NOMO-1 (cell line): ENCODE data around the gene GRID1.
A peak's percentile ranks its signal among the peaks of the same experiment; 100 is the strongest.

Experiments used
- DNase-seq, 2 experiments: peaks; one replicate each; lab custom pipeline; 2025; ENCODE audit not compliant: unreplicated experiment in 2 of 2; lab: John Stamatoyannopoulos, UW

The GRID1 gene

DNA sequence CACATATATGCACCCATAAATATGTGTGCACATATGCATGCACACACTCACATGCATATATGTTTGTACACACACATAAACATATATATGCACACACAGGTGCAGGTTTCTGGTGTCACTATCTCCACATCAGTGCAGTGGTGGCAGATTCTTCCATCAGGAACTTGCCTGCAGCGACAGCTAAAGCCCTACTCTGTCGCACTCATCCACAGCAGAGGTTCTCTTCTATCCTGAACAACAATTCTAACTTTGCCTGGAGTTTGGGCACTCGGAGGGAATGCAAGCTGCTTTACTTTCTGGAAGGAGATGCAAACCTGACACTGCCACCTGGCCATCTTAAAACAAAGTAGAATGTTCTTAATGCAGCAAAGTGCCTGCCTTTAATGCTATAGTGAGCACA lies 745.8 kb downstream of the GRID1 start:
- no peak for DNase-seq

DNA sequence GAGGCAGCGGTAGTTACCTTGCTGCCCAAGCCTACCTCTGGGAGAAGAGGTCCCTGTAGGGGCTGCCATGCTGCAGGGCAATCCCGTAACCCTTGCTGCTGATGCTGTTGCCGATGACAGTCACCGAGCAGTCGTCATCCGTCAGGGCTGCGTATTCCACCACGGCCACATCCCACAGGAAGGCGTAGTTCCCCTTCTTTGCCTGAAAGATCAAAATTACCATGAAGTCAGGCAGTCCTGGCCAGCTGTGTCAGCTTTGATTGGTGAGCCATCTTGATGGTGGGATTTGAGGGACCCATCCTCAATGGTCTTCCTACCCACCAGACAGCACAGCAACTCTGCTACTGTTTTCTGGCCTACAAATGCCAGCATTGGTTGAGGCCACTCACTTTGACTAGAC lies 746.8 kb downstream of the GRID1 start:
- no peak for DNase-seq

DNA sequence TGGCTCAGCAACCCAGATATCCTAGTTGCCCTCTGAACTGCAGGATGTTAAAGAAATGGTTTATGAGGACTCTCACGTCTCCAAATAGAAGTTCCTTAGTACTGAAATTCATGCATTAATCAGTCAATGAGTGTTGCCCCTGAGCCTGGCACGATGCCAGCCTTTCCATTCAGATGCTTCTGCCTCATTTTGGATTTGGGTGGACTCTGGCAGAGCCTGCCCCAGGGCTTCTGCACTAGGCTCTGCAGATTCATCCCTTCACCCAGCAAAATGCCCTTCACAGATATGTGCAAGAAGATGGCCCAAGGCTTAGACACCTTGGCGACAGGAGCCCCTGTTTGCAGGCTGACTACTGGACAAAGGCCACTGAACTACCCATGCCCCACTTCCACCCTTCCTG lies 747.8 kb downstream of the GRID1 start:
- no peak for DNase-seq

DNA sequence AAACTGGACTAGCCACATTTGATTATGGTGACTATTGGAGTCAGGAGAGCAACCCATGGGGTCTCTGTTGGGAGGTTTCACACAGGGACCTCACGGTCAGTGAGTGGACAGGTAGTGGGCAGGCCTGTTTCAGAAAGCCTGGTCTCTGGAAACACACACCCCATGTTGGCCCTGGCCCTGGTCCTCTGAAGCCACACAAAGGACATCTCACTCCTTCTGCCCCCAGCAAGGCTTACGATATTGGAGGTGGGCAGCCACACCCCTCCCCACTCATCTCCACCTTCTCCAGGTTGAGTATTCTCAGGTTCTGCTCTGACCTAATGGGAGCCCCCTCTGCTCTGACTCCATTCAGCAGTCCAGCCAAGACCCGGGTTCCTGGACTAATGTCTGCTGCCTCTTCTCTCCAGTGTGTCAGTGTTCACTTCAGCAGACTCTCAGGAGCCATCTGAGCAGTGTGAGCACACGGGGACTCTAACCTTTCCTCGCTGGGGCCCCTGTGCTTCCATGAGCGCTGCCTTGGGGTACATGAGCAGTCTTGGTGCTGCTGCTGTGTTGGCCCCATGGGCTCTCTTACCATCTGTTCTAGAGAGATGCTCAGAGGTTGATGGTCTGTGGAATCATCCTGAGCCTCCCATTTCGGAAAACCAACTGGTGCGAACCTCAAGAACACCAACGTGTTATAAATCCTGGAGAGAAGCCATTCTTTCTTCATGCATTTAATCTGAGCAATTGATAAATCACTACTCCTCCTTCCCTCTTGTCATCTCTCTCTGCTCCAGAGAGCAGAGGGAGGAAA lies 748.6 kb downstream of the GRID1 start:
- DNase-seq: no peak

DNA sequence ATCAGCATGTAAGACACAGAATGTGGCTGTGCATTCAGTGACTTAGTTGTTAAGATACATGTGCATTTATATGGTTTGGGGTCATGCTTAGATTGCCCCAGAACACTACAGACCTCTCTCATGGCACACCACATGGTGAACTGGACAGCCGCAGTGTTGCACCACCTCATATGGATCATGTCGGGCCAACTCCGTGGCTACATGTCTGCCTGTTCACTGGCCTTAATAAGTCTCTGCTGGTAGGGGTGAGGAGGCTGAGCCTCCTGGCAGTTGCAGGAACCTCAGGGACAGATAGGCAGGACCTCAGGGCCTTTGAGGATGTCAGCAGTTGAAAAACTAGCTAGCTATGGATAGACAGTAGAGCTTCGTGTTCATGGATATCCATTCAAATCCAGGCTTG lies 751.0 kb downstream of the GRID1 start:
- no peak for DNase-seq

DNA sequence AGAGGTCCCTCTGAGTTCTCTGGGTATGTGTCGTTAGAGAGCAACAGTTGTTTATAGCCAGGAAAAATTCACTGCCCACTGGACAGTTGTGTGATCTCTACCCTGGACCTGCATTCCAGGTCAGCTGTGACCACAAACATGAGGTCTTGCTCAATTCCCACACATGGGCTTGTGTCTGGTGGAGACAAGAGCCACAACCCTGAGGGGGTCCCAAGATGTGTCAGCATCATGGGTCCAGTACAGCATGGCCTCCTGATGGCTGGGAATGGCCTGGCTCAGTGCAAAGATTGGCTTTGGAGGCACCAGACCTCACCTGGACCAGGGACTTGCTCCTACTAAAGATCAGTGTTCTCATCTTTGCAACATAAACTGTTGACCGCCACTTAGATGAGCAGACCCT lies 751.6 kb downstream of the GRID1 start:
- DNase-seq: no peak

DNA sequence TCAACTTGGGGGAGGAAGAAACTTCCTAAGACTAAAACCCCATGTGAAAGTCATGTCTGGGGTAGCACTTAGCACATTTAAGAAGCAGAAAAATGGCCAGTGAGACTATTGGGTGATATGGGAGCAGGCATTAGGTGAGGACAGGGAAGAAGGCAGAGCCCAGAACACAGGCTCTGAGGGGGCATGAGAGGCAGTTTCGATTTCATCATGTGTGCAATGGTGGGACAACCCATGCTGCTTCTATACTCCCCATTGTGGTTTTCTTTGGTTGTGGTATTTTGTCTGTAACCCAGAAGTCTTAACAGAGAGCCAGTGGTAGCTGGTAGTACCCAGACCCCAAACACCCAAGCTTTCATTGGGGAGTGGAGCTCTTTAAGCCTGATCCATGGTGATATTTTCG lies 752.0 kb downstream of the GRID1 start:
- no peak for DNase-seq

DNA sequence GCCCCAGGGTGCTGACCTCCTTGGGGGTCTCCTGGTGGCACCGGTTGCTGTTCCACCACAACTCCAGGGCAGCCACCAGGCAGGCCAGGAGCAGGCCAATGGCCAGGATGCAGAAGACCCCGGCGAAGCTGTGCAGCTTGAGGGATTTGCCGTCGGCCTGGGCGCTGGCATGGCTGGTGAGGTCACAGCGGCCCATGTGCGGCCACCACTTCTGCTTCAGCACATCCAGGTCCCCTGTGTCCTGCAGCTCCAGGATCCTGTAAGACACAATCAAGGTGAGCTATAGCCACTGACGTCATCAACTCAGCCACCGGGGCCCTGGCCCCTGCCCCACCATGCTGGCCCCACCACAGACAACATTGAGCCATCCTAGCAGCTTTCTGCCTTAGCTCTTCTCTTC lies 753.2 kb downstream of the GRID1 start:
- DNase-seq: no peak

DNA sequence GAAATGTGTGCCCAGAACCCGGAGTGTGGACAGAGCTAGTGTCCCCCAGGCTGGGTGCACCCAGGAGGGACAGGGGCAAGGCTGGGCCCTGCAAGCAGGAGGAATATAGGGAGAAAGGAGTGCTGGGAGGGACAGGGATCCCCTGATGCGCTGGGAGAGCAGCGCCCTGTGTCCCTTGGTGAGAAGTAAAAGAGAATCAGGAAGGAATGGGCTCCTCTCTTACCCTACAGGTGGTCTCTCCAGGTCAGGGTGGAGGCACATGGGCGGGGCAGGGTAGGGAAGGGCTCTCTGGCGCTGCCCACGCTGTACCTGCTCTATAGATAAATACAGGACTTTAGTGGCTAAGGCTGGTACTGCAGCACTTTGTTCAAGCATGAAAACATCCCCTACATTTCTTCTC lies 753.8 kb downstream of the GRID1 start:
- no peak for DNase-seq

DNA sequence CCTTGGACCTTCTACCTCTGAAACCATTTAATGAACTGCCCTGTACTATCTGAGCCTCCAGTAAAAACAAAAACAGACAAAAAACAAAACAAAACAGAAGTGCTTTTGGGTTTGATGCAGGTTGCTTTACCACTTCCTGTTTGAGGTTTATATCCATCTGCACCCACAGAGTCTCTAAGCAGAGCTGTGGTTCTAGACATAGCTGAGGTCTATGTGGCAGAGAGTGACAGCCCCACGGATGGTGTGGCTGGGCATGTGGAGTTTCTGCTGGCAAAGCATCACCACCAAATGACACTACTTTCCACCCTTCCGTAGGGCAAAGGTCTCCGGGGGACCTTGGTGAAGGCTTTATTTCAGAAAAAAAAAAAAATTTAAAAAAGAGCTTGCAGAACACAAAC lies 754.2 kb downstream of the GRID1 start:
- peak; percentile 30 to 73 for DNase-seq

DNA sequence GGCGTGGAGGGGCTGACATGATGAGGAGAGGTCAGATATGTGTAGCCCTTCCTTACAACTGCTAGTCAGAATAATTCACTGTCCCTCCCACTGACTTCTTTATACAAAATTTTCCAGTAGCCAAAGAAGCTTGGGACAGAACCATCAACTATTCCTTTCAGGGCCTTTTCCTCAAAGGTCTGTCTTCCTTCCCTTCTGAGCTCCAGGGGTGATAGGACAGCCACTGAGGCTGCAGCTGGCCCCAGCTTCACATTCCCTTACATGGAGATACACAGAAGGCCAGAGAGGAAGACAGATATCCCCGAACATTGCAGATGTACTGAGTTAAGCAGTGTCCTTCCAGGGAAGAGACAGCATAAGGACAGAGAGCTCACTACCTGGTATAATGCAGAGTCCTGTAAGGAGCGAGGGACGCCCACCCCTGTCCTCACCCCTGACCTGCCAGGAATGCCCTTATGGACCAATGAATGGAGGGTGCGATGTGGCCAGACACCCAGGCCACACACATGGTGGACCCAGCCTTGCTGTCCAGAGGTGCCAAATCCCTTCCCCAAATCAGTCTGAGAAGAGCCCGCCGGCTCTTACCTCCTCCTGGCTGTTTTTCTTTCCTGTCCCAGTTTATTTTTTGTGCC lies 754.7 kb downstream of the GRID1 start:
- DNase-seq: no peak

DNA sequence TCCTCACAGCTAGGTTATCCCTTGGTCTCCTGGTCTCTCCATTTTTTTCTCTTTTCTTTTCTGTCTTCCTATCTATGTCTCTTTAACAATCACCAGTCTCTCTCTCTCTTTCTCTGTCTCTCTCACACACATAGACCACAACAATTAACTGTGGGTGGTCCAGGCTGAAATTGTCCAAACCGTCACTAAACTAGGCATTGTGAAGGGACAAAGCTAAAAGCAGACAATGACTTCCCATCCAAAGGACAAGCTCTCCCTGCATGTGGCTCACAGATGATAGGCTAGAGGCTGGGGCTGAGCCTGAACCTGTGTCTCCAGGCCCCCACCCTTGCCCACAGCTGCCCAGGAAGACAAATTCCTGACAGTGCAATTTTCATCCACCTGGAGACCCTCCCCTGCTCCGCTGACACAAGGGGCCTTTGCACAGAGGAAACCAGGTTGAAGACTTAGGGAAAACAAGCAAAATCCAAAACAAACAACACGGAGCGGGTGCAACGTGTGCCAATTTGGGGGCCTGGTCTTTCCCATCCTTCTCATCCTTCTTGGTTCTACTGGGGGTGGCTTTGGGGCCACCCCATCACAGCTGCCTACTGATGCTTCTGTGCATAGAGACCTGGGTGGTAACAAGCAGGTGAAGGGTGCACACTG lies 755.4 kb downstream of the GRID1 start:
- DNase-seq: no peak

DNA sequence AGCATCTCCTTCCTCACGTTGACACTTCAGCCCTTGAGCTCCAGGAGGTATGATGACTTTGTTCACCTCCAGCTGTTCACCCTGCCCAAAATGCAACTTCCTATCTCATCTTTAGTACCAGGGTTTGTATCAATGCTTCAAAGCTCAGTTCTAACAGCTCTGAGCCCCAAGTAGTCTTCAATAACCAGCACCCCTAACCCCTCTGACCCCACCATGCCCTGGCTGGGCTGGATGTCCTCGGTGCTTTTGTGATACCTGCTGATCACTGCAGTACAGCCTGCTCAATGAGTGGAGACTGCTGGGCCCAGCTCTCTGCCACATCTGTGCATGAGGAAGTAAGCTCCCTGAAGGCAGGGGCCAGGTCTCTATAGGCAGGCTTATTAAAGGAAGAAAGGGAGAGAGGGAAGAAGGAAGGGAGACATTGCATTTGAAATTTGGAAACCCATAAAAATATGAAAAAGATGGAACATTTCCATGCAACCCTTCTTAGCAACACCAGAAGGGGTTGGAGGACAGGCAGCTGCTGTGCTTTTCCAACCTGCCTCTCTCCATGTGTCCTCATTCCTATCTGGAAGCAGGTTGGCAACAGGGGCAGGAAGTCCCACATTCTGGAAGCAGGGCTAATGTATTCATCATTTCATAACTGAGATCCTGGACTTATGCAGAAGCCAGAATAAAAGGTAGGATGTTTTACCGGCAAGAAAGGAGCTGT lies 756.1 kb downstream of the GRID1 start:
- DNase-seq: no peak

DNA sequence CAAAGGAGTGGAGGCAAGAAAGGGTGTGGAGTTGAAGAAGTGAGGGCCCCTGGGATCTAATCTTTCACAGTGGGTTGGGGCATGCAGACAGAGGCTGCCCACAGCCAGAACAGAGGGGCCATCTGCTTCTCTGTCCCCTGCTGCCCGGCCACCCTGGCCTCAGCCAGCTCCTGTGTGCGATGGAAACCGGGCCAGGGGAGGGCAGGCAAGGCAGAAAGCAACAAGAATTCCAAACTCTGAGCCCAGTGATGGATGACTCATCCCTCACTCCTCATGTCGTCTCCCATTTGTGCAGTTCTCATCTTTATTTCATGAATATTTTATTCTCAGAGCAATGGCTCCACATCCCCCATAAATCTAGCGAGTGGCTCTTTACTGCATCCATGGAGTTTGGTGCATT lies 757.1 kb downstream of the GRID1 start:
- no peak for DNase-seq

DNA sequence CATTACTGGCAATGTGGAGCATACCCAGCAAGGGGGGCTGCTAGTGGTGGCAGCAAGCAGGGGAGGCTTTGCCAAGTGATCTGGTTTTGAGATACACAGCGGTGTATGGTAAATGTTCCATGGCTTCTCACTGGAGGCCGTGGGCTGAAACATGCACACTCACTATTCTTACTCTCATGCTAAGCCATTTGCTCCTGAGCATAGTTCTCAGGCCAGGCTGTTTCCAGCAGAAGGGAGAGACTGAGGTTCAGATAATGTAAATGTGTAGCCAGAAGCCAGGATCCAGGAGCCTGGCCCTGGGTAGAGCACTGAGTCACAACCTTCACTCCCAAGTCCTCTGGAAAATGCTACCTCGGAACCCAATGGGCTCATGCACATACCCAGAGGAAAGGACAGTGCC lies 757.9 kb downstream of the GRID1 start:
- no peak for DNase-seq

DNA sequence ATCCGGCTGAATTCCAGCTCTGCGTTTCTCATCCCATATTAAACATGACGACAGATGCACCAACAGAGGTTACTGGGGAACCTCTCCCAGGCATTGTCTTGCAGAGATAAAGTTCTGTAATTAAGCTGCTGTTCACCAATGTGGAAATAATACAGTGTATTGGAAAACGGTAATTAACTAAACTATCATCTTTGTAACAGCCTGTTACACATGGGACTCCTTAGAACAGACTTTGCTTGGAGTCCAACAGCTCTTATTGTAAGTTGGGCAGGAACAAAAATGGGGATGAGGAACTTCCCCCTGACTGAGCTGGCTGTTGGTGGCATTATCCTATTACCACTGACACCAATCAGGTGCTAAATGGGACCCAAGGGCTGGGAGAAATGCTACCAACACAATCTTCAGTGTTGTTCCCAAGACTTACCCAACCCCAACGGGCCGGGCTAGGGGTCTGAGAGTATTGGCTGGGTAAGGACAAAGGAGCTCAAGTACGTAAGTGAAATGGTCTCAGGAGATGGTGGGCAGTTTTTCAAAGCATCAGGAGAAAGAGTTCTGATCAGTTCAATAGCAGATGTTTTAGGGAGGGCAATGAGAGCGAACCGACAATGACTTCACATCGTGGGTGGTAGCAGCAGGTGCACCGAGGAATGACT lies 759.4 kb downstream of the GRID1 start:
- DNase-seq: no peak

DNA sequence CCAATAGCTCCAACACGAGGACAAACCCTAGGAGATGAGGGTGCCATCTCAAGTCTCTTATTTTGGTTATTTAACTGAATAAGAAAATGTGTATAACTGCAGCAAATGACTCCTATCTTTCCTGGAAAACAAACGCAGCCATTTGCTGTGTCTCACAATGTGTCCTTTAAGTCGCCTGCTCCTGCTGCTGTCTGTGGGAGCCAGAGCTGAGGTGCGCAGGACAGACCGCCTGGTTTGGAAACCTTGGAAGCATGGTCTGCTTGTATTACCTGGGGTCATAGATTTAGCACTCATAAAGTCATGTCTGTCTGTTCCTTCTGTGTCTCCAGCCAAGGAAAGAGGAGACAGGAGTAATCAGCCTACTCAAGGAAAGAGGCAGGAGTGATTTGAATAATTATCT lies 760.2 kb downstream of the GRID1 start:
- no peak for DNase-seq

DNA sequence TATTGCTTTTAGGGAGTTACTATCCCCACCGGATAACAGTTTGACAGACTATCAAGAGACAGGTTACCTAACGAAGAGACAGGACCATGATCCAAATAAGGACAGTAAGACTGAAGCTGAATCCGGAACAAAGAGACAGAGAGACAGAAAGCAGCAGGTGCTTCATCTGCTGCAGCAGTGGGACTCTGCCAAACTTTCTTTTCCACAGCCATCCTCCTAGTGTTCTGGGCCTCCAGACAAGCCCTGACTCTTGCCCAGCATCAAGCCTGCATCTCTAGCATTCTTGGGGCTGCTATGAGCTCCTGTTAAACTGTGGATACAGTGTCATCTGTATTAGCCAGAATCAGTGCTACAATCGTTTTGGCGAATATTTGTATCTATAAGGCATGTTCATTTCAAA lies 761.7 kb downstream of the GRID1 start:
- no peak for DNase-seq

DNA sequence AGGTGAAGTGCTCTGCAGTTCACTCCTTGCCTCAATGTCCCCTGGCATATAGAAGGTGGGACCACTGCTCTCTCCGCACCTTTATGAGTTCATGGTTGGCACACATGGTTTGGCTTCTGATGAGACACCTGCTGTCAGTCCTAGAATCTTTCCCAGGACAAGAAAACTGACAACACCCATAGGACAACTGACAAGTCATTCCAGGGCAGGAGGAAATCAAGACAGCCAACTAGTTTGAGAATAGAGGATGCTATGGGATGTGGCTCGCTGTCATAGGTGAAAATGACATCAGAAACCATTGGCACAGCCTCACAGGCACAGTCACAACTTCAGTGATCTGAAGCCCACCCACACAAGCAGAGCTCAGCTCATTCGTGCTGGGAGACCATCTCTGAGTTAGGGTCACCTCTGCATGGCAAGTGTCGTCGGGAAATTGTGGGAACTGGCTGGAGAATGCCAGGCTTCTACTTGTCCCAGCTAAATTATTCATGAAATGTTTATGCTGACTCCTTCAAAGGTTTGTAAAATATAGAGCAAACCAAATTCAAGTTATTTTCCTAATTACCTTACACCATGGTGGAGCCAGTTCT lies 762.4 kb downstream of the GRID1 start:
- no peak for DNase-seq

DNA sequence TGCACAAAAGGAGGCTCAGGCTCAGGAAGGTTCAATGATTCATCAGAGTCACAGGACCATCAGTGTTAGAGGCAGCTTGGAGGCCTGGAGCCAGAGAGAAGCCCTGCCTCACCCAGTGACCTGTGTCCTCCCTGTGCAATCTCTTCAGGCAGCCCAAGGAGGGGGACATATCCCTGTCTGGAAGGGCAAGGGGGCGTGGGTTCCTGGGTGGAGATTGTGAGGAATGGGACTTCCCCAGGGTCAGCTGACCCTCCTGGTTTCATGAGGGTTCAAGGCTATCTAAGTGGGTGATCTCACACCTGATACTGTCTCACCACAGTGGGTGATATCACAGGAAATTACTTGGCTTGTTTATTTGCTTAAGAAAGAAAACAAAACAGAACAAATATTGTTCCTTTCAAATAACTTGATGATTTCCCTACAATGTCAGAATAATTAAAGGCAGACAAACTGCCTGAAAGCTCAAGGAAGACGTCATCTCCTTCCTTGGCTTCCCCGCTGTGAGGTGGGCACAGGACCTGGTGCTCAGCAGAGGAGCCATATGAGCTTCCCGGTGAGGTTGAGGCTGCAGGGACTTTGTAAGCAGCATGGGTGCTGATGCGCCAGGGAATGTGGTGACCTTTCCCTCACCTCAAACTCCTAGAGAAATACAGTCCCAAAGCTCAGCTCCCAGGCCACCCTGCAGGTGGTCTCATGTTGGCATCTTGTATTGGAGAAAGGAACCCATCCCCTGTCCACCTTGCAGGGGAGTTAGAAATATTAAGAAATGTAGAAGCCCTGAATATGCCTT lies 763.2 kb downstream of the GRID1 start:
- DNase-seq: no peak
